HepG2 (cell line): ENCODE data around the gene PROC. TPM values are rescaled to one million over a fixed set of nuclear protein-coding genes. Genes with fewer than 3 reads are reported as not detected.

Experiments used
- ATAD3A ChIP-seq: sonication (generic); formaldehyde crosslinking; IDR thresholded peaks from 2 replicates; pipeline ENCODE4 v1.4.0; 2020; ENCODE audit warnings: missing genetic modification reagents
- CHCHD3 ChIP-seq: sonication (generic); formaldehyde crosslinking; IDR thresholded peaks from 2 replicates; pipeline ENCODE4 v1.8.0; 2022; ENCODE audit warnings: mild to moderate bottlenecking, missing genetic modification reagents, moderate library complexity
- DR1 ChIP-seq: sonication (generic); formaldehyde crosslinking; IDR thresholded peaks from 2 replicates; pipeline ENCODE4 v1.8.0; 2021; ENCODE audit warnings: mild to moderate bottlenecking, missing genetic modification reagents, inconsistent platforms
- HDAC2 ChIP-seq: sonication (generic); formaldehyde crosslinking; IDR thresholded peaks from 2 replicates; pipeline ENCODE4 v1.4.0; 2020; ENCODE audit warnings: missing genetic modification reagents
- HIC2 ChIP-seq: sonication (generic); formaldehyde crosslinking; IDR thresholded peaks from 2 replicates; pipeline ENCODE4 v1.9.0; 2022; ENCODE audit warnings: low read depth, missing genetic modification reagents
- HINFP ChIP-seq: sonication (generic); formaldehyde crosslinking; IDR thresholded peaks from 2 replicates; pipeline ENCODE4 v1.4.0; 2020; ENCODE audit warnings: low read depth, mild to moderate bottlenecking, missing genetic modification reagents
- NFKB2 ChIP-seq: sonication (generic); formaldehyde crosslinking; IDR thresholded peaks from 2 replicates; pipeline ENCODE4 v1.4.0; 2020; ENCODE audit warnings: missing genetic modification reagents, borderline replicate concordance
- PATZ1 ChIP-seq: sonication (generic); formaldehyde crosslinking; IDR thresholded peaks from 2 replicates; pipeline ENCODE4 v1.4.0; 2020; ENCODE audit warnings: missing genetic modification reagents
- SKI ChIP-seq: fragments of 450-650 bp; IDR thresholded peaks from one replicate; pipeline ENCODE4 v1.6.1; 2018; ENCODE audit warnings: mild to moderate bottlenecking; ENCODE audit not compliant: partially characterized antibody
- SRSF4 ChIP-seq: fragments of 200-400 bp; formaldehyde crosslinking; IDR thresholded peaks from one replicate; pipeline ENCODE4 v1.6.1; 2018; ENCODE audit warnings: mild to moderate bottlenecking, low read depth, low read length, moderate library complexity; ENCODE audit not compliant: poor library complexity, severe bottlenecking
- ZBTB10 ChIP-seq: sonication (generic); formaldehyde crosslinking; IDR thresholded peaks from 2 replicates; pipeline ENCODE4 v1.4.0; 2020; ENCODE audit warnings: missing genetic modification reagents, borderline replicate concordance
- ZEB1 ChIP-seq: IDR thresholded peaks from 2 replicates; pipeline ENCODE4 v1.6.1; 2012; ENCODE audit warnings: mild to moderate bottlenecking, low read depth, inconsistent platforms; ENCODE audit not compliant: insufficient replicate concordance
- ZNF18 ChIP-seq: sonication (generic); formaldehyde crosslinking; IDR thresholded peaks from 2 replicates; pipeline ENCODE4 v1.8.0; 2022; ENCODE audit warnings: mild to moderate bottlenecking, missing genetic modification reagents; ENCODE audit not compliant: insufficient replicate concordance
- ZNF296 ChIP-seq: sonication (generic); formaldehyde crosslinking; conservative IDR thresholded peaks from 2 replicates; pipeline ENCODE4 v1.5.0; 2020; ENCODE audit warnings: mild to moderate bottlenecking, missing genetic modification reagents
- ZNF777 ChIP-seq: sonication (generic); formaldehyde crosslinking; IDR thresholded peaks from 2 replicates; pipeline ENCODE4 v1.4.0; 2020; ENCODE audit warnings: missing genetic modification reagents
- ZNF782 ChIP-seq: sonication (generic); formaldehyde crosslinking; IDR thresholded peaks from 2 replicates; pipeline ENCODE4 v1.4.0; 2020; ENCODE audit warnings: missing genetic modification reagents, mild to moderate bottlenecking, borderline replicate concordance
- ZNF839 ChIP-seq: sonication (generic); formaldehyde crosslinking; IDR thresholded peaks from 2 replicates; pipeline ENCODE4 v1.4.0; 2020; ENCODE audit warnings: missing genetic modification reagents, mild to moderate bottlenecking, borderline replicate concordance
- polyA plus RNA-seq, 8 experiments: library from polyadenylated mRNA; depleted of rRNA in 3 of 8; stranded (reverse) in 7 of 8; unstranded in 1 of 8; fragments of >200 nt; fragmentation: Illumina TruSeq in 4 of 8; extraction: Trizol in 4 of 8; gene quantifications; 2 replicates each; pipeline versions ENCODE4 v1.2.1 to v1.2.3, GENCODE V29; 2011 to 2016; ENCODE audit warnings: low read depth in 4 of 8, missing spikeins in 1 of 8, mixed read lengths in 1 of 8; ENCODE audit not compliant: insufficient read depth in 1 of 8
- total RNA-seq, 5 experiments: library from RNA; depleted of rRNA; stranded (reverse); fragments of >200 nt; fragmentation: Illumina TruSeq; extraction: Trizol; gene quantifications; 2 replicates each; pipeline ENCODE4 v1.2.3, GENCODE V29; 2016; ENCODE audit warnings: low read depth in 1 of 5

PROC gene
- total and polyA plus RNA-seq, 2 of the 13 experiments (the other 11 are each of a cell fraction or from before 2014, with no cell fraction given), result 134 to 185 TPM

- no peak for TF ChIP-seq HDAC2 (CRISPR knock-in tag)
- peak; percentile 22 for TF ChIP-seq ZEB1
- no peak for TF ChIP-seq CHCHD3 (CRISPR knock-in tag)
- no peak for TF ChIP-seq ATAD3A (CRISPR knock-in tag)
- TF ChIP-seq ZNF296, result no peak
- no peak for TF ChIP-seq ZNF839 (CRISPR knock-in tag)
- no peak for TF ChIP-seq ZNF18 (CRISPR knock-in tag)
- no peak for TF ChIP-seq SKI
- TF ChIP-seq HINFP (CRISPR knock-in tag), result no peak
- no peak for TF ChIP-seq PATZ1 (CRISPR knock-in tag)
- no peak; the same call in 1 of the 2 replicates for TF ChIP-seq HIC2 (CRISPR knock-in tag)
- no peak for TF ChIP-seq ZNF782
- no peak for TF ChIP-seq NFKB2 (CRISPR knock-in tag)
- TF ChIP-seq ZNF777 (CRISPR knock-in tag), result no peak
- no peak for TF ChIP-seq SRSF4
- TF ChIP-seq ZBTB10 (CRISPR knock-in tag), result no peak
- 0 out of 2 replicates have a peak, but pooled peaks have one; percentile 14 for TF ChIP-seq DR1 (CRISPR knock-in tag)
These were observed 2.4 kb upstream of the PROC start (continued) for GRCh38 chr2:127415593-127416505.
